CD4-positive, alpha-beta T cell treated with Interferon alpha-2 for 1 hour (primary cell): ENCODE measurements around the gene TRDN.
"Not testable (repeated sequence)": the region's sequence is repeated elsewhere in the genome, so short reads cannot be mapped to it uniquely, and the experiment has no call there.

Source experiments
- DNase-seq, 2 donors: peaks; one replicate each; pipeline ENCODE4 v3.0.0-alpha.2; 2020 to 2022

The TRDN gene

DNA sequence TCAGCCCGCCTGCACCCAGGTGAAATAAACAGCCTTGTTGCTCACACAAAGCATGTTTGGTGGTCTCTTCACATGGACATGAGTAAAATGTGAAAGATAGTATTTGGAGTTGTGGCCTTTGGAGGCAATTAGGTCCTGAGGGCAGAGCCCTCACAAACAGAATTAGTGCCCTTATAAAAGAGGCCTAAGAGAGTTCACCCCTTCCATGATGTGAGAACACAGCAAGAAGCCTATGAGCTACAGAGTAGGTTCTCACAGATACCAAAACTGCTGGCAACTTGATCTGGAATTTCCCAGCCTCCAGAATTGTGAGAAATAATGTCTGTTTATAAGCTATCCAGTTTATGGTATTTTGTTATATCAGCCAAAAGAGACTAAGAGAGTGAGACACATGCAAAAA is 74.5 kb downstream of the TRDN start:
- no peak for DNase-seq

GRCh38 chr6:123559816-123560215 is 76.9 kb downstream of the TRDN start:
- DNase-seq, result not testable (repeated sequence)

DNA sequence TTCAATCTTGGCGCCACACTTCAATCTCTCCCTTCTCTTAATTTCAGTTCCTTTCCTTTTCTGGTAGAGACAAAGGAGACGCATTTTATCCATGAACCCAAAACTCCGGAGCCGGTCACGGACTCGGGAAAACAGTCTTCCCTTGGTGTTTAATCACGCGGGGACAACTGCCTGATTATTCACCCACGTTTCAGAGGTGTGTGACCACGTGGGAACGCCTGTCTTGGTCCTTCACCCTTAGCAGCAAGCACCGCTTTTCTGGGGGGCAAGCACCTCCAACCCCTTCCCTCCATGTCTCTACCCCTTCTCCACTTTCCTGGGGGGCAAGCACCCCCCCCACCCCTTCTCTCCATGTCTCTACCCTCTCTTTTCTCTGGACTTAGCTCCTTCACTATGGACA is 79.3 kb downstream of the TRDN start:
- not testable (repeated sequence) for DNase-seq

DNA sequence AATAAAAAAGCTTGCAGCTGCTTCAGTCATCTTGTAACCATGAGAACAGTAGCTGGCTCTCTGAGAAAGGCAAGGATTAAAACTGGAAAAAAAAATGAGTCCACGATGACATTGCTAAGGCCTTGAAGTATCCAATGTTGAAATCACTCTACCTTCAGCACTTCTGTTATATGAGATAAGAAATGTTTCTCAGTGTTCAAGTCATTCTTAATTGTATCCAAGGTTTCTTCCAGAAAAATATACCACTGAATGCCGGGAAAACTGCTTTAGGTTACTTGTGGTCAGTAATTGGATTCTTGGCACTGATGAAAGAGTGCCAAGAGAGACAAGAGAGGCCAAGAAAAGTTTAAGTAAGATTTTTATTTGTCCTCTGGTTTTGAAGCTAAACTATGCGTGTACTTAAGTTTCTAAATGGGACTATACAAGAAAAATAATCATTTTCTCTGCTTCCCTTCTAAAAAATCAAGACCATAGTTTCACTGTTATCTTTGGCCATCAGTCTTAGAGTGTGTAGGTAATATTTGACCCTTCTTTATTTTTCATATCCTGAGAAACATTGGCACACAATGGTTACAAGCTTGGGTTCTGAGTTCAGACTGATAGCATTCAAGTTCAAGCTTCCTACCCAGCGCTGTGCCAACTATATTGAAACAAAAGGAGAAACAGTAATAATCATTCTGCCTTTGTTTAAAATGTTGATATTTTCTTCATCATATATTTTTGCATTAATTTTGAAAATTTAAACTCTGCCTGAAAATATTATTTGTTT is 84.6 kb downstream of the TRDN start:
- no peak for DNase-seq

- DNase-seq, result no peak
Observed at GRCh38 chr6:123550052-123550617, 86.6 kb downstream of the TRDN start.

GRCh38 chr6:123549476-123549875 is 87.3 kb downstream of the TRDN start:
- DNase-seq, result no peak

DNA sequence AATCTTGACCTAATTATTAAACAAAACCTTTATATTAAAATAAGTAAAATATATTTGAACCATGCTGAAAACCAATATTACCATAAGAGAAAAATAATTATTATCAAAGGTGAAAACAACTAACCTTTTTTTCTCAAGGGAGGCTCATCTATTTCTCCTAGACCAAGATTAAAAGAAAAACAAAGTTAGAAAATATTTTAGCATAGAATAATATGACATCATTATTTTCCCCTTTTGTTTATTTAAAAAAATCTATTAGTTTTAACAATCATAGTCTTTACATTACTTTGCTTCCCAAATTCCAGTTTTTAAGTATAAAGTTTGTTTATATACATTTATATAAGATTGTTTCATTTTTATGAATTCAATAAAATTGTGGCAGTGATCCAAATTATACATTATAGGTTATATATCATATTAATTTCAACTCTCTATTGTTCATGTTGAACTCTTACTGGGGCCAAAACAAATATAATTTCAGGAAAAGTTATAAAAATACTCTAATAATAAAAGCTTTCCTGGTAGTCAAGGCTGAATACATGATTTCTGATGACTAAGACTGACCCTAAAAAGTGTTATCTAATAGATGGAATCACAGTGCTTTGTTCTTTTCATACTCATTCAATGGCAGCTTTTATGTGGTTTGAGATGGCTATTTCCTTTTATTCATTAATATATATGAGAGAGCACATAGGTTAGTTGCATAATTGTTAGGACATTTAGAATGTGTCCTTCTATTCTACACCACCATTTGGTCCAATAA is 89.4 kb downstream of the TRDN start:
- no peak for DNase-seq

DNA sequence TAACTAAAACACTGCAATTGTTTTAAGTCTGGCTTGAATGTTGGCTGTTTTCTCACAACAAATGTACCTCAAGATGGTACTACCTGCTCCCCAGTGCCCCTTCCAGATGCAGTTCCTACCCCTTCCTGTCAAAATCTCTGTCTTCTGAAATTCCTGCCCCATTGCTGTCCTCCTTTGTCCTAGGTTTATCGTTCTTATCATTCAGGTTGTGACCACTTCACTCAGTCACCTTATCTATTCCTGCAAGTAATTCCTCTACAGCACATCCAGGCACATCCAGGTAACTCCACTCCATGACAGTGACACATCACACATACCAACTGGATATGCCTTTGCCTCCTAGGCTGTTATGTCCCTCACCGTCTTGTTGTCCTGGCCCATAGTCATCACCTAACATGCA is 90.2 kb downstream of the TRDN start:
- no peak for DNase-seq

DNA sequence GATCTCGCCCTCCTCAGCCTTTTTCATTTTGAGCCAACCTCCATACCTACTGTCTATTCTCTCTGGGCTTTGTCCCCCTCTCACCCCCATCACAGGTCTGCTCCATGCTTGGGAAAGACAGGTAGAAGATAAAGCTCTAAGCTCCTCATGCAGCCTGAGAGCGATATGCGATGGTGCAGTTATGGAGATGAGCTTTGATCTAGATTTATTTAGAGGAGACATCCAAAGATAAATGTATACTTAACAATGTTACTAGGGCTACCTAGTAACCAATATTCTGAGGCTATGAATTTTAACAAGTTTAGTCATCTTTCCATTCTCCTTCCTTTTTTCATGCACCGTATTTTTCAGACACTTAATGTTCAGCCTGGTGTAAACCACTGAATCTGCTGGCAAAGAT is 95.3 kb downstream of the TRDN start:
- no peak for DNase-seq

GRCh38 chr6:123533862-123534648 is 102.7 kb downstream of the TRDN start:
- DNase-seq, result no peak

GRCh38 chr6:123529843-123530242 is 106.9 kb downstream of the TRDN start:
- DNase-seq, result no peak

- no peak for DNase-seq
Observed at GRCh38 chr6:123529058-123529457, 107.7 kb downstream of the TRDN start.

DNA sequence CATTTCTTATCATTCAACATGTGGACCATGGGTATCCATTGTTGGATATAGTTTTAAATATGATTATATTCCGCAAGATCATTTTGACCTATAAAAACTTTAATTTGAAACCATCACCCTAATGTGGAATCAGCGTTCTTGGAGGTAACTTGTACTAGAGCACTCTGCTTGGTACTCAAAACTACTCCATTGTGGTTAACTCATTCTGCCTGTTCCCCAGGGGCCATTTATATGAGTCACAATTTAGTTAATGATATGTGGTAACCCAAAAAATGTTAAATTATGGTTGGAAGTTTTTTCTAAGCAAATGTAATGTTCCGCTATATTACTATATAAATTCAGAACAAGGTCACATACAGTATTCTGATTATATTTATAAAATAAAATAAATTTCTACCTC is 109.3 kb downstream of the TRDN start:
- DNase-seq, result no peak

DNA sequence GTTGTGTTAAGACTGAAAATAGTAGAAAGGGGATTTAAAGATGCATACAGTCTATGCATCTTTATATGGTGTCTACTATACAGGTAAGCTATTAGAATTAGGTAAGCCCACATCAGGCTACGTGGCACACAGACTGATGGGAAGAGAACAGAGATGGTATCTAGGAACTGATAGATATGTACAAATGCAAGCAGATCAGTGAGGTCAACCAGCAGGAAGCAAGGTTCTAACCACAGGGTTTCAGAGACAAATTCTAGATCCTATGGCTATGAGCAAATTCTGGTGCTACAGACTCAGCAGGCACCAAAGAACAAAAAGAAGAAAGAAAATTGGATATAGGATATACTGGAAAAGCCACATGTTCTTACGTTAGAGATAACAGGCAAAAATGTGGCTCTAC is 110.6 kb downstream of the TRDN start:
- no peak for DNase-seq

- no peak for DNase-seq
Observed at GRCh38 chr6:123524781-123525180, 112.0 kb downstream of the TRDN start.

DNA sequence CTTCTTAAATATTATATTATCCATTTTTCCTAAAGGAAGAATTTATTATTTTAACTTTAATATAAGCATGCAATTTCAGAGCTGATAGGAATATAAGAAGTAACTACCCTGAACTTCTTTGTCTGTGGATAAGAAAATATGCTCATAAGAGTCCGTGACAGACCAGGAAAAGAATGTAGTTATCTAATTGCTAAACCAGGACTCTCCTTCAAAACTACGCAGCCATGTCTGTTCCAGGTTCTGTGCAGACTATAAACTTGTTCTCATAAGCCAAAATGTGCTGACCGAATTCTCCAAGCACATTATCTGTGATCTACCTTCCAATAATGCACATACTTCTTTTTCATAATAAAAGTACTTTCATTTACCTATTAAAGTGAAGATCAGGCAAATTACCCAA is 116.5 kb downstream of the TRDN start:
- DNase-seq, result no peak

- no peak for DNase-seq
Observed at GRCh38 chr6:123519189-123519505, 117.6 kb downstream of the TRDN start.

DNA sequence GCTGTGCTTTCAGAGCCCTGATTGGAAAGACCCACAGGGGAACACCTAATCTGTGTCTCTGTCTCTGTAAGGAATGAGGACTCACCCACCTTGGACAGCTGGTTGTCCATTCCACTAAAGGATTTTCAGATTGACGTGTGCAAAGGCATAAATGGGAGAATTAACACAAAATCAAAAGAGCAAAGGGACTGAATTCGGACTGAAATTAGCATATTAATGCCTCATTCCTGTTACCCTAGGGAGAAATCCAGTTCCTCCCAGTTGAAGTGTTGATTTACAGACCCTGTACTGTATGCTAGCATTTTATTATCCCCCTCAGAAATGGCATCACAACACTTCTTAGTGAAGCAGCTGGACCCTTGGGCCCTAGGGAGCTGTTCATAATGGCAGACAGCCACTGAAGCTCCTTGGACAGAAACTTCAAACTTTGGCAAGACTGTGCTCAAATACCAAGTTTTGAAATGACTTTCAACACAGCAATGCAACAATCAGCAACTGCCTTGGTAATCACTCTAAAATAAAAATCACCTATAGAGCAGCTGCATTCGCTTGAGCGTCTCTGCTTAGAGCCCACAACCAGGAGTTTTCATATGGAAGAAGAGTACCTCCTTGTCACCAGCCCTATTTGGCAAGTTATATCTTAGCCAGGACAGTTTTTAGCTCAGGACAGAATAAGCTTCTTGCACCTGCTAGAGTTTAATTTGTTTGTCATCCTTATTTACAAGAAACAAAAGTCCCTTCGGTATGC is 118.1 kb downstream of the TRDN start:
- DNase-seq, result no peak

- DNase-seq, result no peak
Observed at GRCh38 chr6:123515715-123516114, 121.0 kb downstream of the TRDN start.

DNA sequence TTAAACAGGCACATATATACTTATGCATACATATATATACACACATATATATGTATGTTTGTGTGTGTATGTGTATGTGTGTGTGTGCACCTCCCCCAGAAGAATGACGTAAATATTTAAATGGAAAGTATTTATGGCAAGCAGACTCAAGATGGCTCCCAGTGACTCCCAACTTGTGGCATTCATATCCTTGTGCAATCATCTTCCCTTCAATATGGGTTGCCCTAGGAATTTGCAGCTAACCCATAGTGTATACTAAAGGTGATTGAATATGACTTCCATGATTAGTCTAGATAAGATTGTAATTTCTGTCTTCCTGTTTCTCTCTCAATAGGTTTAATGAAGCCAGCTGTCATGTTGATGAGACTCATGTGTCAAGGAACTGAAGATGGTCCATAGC is 127.6 kb downstream of the TRDN start:
- no peak for DNase-seq

DNA sequence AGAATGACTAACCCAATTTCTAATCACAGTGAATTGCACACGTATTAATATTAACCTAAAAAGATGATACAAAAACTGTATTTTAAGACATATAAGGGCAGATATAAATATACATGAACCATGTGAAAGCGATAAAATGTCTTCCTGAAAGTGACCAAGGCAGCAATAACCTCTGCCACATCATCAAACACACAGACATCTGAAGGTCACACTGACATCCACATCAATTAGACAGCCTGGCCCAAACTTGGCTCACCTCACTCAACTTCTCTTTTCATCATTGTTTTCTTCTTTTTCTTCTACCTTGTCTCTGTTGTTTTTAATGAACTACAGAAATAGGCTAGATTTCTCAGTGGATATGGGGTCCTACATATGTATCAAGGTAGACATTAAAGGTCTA is 128.5 kb downstream of the TRDN start:
- DNase-seq, result no peak

- no peak for DNase-seq
Observed at GRCh38 chr6:123507582-123507981, 129.2 kb downstream of the TRDN start.

DNA sequence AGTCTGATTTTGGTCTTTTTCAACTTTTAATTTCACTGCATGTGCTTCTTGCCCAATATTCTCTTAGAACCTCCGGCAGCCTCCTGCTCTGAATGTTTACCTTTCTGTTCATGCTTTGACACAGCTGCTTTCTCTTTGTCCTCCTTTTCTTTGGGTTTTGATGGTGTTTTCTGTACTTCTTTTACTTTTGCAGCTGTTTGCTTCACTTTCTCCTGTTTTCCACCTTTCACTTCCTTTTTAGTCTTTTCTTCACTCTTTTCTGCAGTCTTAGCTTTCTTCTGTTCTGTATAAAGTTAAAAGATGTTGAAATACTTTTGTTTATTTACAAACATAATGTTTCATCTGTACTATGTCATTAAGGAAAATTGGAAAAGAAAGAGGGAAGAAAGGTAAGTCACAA is 133.1 kb downstream of the TRDN start:
- DNase-seq, result no peak
